Activated CD4-positive, CD25-positive, alpha-beta regulatory T cell treated with anti-CD3 and anti-CD28 coated beads, Interleukin-2, amount 50 U/mL, for 24 hours (primary cell): ENCODE results near the gene CTAGE1.
"Not testable (repeated sequence)": the region's sequence is repeated elsewhere in the genome, so short reads cannot be mapped to it uniquely, and the experiment has no call there.

Experiments
- ATAC-seq, 2 donors: fragments of 150-1000 bp; cut with Tn5 transposase; one replicate each; pipeline ENCODE4 v1.10.0; 2021; ENCODE audit warnings: mild to moderate bottlenecking in 1 of 2, moderate library complexity in 1 of 2

The CTAGE1 gene

DNA sequence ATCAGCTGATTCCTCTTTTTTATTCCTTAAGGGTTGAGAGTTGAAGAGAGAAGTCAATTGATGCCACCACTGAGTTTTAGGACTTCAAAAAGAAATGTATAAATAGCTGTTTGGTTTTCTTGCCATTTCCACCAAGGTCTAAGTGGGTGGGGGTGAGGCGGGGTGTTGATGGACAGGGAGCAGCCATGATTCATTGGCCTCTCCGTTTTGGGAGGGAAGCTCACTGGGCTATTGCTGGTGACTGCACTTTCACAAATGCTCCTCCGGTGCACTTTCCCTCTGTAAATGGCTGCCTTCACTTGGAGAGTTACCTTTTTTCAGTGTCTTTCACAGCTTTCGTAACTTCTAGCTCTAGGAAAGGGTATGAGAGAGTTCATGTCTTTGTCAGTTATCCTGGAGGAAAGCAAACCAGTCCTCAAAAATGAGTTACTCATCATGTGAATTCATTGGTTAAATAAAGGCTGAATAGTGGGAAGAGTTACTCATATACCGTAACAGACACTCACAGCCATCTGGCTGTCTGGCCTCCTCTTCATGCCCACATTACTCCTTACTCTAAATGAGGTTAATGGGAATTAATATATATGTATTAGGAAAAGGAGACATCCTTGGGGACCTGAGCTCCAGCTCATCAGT lies 17.4 kb upstream of the CTAGE1 start:
- no peak for ATAC-seq

GRCh38 chr18:22433956-22434355 lies 16.2 kb upstream of the CTAGE1 start:
- no peak for ATAC-seq

- ATAC-seq: no peak
Observed at GRCh38 chr18:22432657-22433137, 15.0 kb upstream of the CTAGE1 start.

DNA sequence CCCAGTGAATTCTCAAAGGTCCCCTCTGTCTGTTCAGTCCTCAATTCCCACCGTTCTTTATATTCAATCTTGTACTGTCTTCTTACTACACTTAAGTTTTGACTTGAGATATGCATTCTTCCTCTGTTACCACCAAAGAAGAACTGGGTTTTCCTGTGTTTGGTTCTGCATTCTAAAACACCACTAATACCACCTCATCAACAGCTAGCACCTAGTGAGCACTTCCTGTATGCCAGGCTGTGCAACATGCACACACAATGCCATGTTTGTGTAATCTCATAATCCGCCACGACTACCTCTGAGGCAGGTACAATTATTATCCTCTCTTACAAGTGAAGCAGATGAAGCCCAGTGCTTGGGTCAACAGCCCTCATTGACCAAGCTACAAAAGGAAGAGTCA lies 11.8 kb upstream of the CTAGE1 start:
- ATAC-seq: no peak

GRCh38 chr18:22428672-22429071 lies 11.0 kb upstream of the CTAGE1 start:
- no peak for ATAC-seq

GRCh38 chr18:22427822-22428549 lies 10.3 kb upstream of the CTAGE1 start:
- ATAC-seq: no peak

- no peak for ATAC-seq
Observed at GRCh38 chr18:22424565-22424963, 6.8 kb upstream of the CTAGE1 start.

DNA sequence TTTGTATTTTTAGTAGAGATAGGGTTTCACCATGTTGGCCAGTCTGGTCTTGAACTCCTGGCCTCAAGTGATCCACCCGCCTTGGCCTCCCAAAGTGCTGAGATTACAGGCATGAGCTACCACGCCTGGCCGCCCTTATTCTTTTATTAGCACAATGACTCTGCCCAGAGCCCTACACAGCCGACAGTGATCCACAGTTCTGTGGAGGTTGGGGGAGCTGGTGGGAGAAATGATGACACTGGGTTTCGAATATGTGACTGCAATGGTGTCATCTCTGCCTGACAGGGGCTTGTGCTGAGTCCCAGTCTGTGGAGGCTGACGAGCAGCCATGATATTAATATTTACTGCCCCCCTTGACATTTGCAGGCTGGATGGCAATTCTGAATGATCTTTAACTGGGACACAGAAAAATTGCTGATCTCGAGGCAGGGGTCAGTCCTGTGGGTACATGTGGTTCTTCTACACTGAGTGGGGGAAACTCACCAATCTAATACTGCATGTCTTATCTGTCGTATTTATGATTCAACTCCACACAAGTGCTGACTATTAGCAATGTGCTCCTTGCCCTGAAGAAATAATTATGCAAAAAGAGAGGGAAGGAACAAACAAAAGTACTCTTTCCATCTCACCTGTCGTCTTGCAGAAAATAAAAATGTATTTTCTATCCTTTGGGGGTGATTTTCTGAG lies 6.3 kb upstream of the CTAGE1 start:
- no peak for ATAC-seq

GRCh38 chr18:22422909-22423548 lies 5.3 kb upstream of the CTAGE1 start:
- ATAC-seq: no peak

DNA sequence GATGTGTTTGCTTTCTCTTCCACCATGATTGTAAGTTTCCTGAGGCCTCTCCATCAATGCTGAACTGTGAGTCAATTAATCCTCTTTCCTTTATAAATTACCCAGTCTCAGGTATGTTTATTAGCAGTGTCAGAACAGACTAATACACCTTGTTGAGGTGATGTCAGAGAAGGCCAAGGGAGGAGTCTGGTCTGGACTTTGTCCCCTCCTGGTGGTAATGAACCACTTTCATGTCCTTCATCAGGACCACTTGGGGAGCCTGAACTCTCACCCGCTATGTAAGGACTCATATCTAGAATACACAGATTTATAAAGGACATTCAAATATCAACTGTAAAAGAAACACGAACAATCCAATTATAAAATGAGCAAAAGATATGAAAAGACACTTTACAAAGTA lies 2.9 kb upstream of the CTAGE1 start:
- no peak for ATAC-seq

DNA sequence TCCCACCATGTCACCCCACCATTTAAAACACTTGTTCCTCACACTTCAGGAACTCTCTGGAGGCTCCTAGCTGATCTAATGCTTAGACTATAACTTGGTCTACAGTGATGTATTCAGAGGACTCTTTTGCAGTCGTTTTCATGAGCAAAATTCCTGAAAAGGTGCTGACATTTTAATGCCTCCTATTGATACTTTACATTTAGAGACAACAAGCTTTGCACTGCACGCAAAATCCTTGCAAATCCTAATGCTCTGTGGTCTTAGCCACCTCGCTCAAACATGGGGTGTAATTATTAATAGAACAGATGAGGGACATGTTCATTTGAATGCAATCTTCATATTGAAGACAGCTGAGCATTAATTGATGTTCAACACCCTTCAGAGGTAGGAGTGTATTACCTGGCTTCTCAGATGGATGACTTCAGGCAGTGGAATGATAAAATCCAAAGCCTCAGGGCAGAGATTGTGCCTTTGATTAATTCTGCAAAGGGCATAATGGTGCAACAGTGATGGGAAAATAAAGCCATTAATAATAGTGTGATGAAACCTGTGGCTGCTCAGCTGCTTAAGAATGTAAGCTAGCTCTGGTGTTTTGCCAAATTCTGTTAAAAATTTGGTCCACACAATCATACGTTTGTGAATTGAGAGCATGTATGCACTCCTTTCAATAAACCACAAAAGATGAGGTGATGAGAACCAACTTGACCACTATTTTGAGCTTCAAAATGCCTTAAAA lies 5.4 kb downstream of the CTAGE1 start:
- no peak for ATAC-seq

- ATAC-seq: no peak
Observed at GRCh38 chr18:22411446-22411845, 6.3 kb downstream of the CTAGE1 start.

DNA sequence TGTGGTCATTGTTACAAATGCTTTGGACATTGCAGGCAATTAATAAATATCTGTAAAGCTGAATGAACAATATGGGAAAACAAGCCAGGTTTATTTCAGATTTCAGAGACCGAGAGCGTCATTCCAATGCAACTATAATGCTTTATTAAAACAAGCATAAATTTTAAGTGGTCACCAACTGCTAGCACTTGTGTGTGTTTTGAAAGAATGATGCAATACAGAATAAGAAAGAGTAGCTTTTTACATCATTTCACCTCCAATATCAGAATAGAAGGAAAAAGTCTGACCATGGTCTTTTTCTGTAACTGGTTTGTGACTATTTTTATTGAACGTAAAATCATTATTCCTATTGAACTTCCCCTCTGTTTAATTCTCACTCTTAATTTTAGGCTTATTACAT lies 7.6 kb downstream of the CTAGE1 start:
- no peak for ATAC-seq

DNA sequence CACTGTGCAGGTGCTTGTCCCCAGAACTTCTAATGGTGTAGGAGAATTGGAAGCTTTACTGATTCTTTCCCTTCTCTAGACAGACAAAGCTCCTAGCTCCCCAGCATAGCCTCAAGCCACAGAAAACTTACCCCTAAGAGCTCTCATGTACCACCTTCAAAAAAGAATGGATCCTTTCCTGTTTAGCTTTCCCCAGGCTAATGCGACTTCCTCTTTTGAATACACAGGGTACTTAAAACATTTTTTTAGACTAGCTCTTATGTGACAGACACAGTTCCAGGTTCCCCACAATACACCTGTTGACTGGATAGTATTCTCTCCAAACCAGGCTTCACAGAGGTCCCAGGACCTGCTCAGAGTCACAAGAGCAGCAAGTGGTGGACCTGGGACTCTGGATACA lies 8.3 kb downstream of the CTAGE1 start:
- no peak for ATAC-seq

GRCh38 chr18:22408059-22408458 lies 9.7 kb downstream of the CTAGE1 start:
- no peak for ATAC-seq

DNA sequence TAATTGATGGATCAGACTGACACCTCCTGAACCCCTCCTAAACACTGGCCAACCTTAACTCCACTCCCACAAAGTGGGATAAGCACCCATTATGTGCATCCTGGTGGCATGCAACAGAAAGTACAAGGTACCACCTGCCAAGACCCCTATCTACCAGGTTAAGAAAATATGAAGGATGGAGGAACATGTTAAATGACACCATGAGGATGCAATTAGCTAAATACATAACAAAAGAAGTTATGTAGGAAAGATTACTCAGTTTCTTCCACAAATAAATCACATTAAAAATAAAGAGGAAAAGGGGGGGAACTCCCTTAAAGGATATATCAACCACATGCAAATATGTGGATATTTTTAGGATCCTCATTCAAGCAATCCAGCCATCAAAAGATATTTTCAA lies 12.6 kb downstream of the CTAGE1 start:
- no peak for ATAC-seq

- no peak for ATAC-seq
Observed at GRCh38 chr18:22403950-22404349, 13.8 kb downstream of the CTAGE1 start.

DNA sequence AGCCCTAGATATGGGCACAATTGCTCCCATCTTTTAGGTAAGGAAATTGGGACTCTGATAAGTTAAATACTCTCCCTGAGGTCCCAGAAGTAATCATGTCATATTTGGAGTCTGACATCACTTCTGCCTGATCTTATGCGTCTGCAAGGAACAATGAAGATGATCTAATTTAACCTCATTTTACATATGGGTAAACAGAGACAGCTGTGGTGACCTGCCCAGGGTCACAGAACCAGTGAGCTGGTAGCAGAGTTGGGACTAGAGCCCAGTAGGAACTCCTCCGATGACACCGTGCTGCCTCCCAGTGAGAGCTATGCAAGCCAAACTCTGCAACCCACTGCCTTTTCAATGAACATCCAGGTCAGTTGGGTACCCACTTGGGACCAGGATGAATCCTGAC lies 17.8 kb downstream of the CTAGE1 start:
- no peak for ATAC-seq

- no peak for ATAC-seq
Observed at GRCh38 chr18:22398464-22398863, 19.3 kb downstream of the CTAGE1 start.

GRCh38 chr18:22394428-22394827 lies 23.3 kb downstream of the CTAGE1 start:
- ATAC-seq: no peak

- ATAC-seq: not testable (repeated sequence)
Observed at GRCh38 chr18:22393164-22393563, 24.6 kb downstream of the CTAGE1 start.
